Upper lobe of left lung (tissue), 4 donors: ENCODE measurements around the gene ASB18.

Experiments
- POLR2A ChIP-seq, 4 donors: fragments of 450-650 bp; IDR thresholded peaks; one replicate each; pipeline ENCODE4 v1.5.1; 2016 to 2017; ENCODE audit warnings: antibody characterized with exemption in 4 of 4, mild to moderate bottlenecking in 2 of 4
- TF ChIP-seq, protein P1 (sequence below), 6 experiments: fragments of 450-650 bp in 4 of 6; fragments of 200-600 bp in 2 of 6; sonication (generic) in 2 of 6; IDR thresholded peaks; one replicate each; pipeline ENCODE4 v1.5.1; 2016 to 2019; ENCODE audit warnings: antibody characterized with exemption in 6 of 6

DNA sequence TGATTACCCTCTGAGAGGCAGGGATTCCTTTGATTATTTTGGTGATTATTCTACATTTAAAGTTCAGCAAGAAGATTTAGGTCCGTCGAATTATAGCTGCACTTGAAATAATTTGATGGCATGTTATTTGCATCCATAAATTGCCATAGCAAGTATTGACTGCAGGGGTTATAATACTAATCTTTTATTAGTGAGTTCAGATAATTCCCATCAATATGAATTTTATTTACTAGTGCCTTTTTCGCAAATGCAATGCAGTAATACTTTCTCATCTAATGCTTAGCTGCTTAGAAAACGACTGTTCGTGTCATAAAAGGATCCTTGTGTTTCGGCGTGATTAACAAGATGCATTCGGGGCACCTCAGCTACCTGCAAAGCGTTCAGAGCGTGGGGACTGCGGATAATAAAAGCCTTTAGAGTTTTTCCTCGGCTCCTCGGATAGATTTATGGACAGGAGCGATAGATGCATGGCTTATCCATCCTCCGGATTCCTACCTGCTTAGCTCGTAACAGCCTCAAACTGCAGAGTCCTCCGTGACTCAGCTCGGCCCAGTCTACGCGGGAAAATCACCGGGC is 93.5 kb downstream of the ASB18 start:
- TF ChIP-seq, protein P1, sequence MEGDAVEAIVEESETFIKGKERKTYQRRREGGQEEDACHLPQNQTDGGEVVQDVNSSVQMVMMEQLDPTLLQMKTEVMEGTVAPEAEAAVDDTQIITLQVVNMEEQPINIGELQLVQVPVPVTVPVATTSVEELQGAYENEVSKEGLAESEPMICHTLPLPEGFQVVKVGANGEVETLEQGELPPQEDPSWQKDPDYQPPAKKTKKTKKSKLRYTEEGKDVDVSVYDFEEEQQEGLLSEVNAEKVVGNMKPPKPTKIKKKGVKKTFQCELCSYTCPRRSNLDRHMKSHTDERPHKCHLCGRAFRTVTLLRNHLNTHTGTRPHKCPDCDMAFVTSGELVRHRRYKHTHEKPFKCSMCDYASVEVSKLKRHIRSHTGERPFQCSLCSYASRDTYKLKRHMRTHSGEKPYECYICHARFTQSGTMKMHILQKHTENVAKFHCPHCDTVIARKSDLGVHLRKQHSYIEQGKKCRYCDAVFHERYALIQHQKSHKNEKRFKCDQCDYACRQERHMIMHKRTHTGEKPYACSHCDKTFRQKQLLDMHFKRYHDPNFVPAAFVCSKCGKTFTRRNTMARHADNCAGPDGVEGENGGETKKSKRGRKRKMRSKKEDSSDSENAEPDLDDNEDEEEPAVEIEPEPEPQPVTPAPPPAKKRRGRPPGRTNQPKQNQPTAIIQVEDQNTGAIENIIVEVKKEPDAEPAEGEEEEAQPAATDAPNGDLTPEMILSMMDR (IDR thresholded peaks at IDR 0.05): no peak
- TF ChIP-seq POLR2A (IDR thresholded peaks at IDR 0.05): no peak
